Prostate gland (tissue), 2 donors: ENCODE data around the gene ETNPPL.

ENCODE experiments used
- POLR2A ChIP-seq: fragments of 450-650 bp; IDR thresholded peaks from one replicate; pipeline ENCODE4 v1.6.1; 2016; ENCODE audit warnings: antibody characterized with exemption, mild to moderate bottlenecking
- POLR2AphosphoS5 ChIP-seq: sonication (generic); formaldehyde crosslinking; IDR thresholded peaks from one replicate; pipeline ENCODE4 v1.6.1; 2017; ENCODE audit warnings: antibody characterized with exemption
- TF ChIP-seq, protein P1 (sequence below), 4 experiments: fragments of 200-600 bp in 2 of 4; fragments of 450-650 bp in 2 of 4; sonication (generic) in 2 of 4; IDR thresholded peaks; 1 replicate in 3 of 4; 2 replicates in 1 of 4; pipeline ENCODE4 v1.5.1; 2016 to 2019; ENCODE audit warnings: antibody characterized with exemption in 4 of 4, mild to moderate bottlenecking in 2 of 4, moderate library complexity in 2 of 4

DNA sequence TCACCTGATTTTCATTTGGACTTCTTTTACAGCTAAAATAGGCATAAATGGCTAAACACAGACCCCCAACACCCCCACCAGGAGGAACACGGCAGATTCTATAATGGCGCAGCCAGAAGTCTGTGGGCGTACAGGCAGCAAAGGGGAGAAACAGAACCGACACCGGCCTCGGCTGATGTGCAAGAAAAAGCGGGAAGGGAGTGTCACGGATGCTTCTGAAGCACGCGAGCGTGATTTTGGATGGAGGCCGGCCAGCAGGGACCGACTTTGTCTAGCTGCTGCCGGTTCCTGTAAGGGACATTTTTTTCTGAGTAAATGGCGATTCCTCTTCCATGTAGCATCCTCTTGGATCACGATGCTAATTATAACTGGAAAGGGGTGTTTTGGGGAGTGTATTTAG lies 24.9 kb upstream of the ETNPPL start:
- TF ChIP-seq, protein P1, sequence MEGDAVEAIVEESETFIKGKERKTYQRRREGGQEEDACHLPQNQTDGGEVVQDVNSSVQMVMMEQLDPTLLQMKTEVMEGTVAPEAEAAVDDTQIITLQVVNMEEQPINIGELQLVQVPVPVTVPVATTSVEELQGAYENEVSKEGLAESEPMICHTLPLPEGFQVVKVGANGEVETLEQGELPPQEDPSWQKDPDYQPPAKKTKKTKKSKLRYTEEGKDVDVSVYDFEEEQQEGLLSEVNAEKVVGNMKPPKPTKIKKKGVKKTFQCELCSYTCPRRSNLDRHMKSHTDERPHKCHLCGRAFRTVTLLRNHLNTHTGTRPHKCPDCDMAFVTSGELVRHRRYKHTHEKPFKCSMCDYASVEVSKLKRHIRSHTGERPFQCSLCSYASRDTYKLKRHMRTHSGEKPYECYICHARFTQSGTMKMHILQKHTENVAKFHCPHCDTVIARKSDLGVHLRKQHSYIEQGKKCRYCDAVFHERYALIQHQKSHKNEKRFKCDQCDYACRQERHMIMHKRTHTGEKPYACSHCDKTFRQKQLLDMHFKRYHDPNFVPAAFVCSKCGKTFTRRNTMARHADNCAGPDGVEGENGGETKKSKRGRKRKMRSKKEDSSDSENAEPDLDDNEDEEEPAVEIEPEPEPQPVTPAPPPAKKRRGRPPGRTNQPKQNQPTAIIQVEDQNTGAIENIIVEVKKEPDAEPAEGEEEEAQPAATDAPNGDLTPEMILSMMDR (IDR thresholded peaks at IDR 0.05), result no peak
- TF ChIP-seq POLR2A (no peak), POLR2AphosphoS5 (no peak)
